A549 (cell line): ENCODE measurements around the gene SPATS2.

Experiments
- CBX2 ChIP-seq: fragments of 200-600 bp; sonication (generic); IDR thresholded peaks from 2 replicates; pipeline ENCODE4 v1.6.1; 2016; ENCODE audit warnings: low read depth, mild to moderate bottlenecking, borderline replicate concordance
- CTCF ChIP-seq: fragments of >200 bp; sonication (Bioruptor Twin); formaldehyde crosslinking; IDR thresholded peaks from 3 replicates; pipeline ENCODE4 v1.5.1; 2016
- EP300 ChIP-seq, 2 experiments: fragments of >200 bp; sonication (Bioruptor Twin); formaldehyde crosslinking; IDR thresholded peaks; 2 replicates in 1 of 2; 3 replicates in 1 of 2; pipeline ENCODE4 v1.6.1; 2016 to 2017
- HDAC2 ChIP-seq: fragments of 200-600 bp; sonication (generic); IDR thresholded peaks from 2 replicates; pipeline ENCODE4 v1.6.1; 2016
- MAX ChIP-seq: IDR thresholded peaks from 2 replicates; pipeline ENCODE4 v1.6.1; 2012
- RAD21 ChIP-seq, 2 experiments: fragments of >200 bp in 1 of 2; sonication (Bioruptor Twin) in 1 of 2; formaldehyde crosslinking in 1 of 2; IDR thresholded peaks in 1 of 2; conservative IDR thresholded peaks in 1 of 2; 2 replicates in 1 of 2; 3 replicates in 1 of 2; pipeline ENCODE4 v1.6.1; 2012 to 2018; ENCODE audit warnings: inconsistent platforms in 1 of 2

GRCh38 chr12:49370539-49370938, 3.3 kb downstream of the SPATS2 start:
- TF ChIP-seq CTCF = no peak
- TF ChIP-seq HDAC2 = no peak
- no peak for TF ChIP-seq EP300 (IDR thresholded peaks at IDR 0.05)
- no peak for TF ChIP-seq RAD21 (conservative IDR thresholded peaks at IDR 0.05 in 1 of 2, IDR thresholded peaks at IDR 0.05 in 1 of 2)
- TF ChIP-seq CBX2 = no peak
- TF ChIP-seq MAX = no peak
